ENCODE measurements around the gene SHOC2. TPM values are rescaled to one million over a fixed set of nuclear protein-coding genes. Genes with fewer than 3 reads are reported as not detected.

The SHOC2 gene
- total RNA-seq, 1 donor from 2014 or later: 38.7 TPM

DNA sequence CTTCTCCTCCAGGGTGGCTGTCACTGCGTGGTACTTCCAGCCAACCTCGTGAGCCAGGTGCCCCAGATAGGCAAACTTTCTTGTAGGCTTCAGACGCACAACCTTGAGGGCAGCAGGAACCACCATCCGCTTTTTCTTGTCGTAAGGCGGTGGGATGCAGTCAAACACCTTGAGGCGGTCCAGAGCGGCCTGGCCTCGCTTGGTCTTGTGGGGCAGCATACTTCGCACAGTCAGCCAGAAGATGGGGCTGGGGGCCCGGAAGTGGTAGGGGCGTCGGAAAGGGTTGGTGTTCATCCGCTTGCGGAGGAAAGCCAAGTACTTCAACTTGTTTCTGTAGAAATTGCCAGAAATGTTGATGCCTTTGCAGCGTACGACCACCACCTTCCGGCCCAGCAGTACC lies 17.4 kb downstream of the SHOC2 start:
- H3K27me3 Mint-ChIP-seq: no peaks in the 10 kb centered on the region
- H3K4me1 Mint-ChIP-seq (ENCODE audit: unreplicated experiment): no peaks in the 10 kb centered on the region
- H3K9me3 Mint-ChIP-seq: no peaks in the 10 kb centered on the region
- no peak overlapping the region for H3K4me3 Mint-ChIP-seq
- H3K36me3 Mint-ChIP-seq: peaks cover 15% of the 10 kb centered on the region
- TF ChIP-seq, protein P1, sequence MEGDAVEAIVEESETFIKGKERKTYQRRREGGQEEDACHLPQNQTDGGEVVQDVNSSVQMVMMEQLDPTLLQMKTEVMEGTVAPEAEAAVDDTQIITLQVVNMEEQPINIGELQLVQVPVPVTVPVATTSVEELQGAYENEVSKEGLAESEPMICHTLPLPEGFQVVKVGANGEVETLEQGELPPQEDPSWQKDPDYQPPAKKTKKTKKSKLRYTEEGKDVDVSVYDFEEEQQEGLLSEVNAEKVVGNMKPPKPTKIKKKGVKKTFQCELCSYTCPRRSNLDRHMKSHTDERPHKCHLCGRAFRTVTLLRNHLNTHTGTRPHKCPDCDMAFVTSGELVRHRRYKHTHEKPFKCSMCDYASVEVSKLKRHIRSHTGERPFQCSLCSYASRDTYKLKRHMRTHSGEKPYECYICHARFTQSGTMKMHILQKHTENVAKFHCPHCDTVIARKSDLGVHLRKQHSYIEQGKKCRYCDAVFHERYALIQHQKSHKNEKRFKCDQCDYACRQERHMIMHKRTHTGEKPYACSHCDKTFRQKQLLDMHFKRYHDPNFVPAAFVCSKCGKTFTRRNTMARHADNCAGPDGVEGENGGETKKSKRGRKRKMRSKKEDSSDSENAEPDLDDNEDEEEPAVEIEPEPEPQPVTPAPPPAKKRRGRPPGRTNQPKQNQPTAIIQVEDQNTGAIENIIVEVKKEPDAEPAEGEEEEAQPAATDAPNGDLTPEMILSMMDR (conservative IDR thresholded peaks at IDR 0.05): no peak
- no peak overlapping the region for H3K27ac Mint-ChIP-seq
- DNase-seq (ENCODE audit: extremely low spot score, unreplicated experiment): no peak

DNA sequence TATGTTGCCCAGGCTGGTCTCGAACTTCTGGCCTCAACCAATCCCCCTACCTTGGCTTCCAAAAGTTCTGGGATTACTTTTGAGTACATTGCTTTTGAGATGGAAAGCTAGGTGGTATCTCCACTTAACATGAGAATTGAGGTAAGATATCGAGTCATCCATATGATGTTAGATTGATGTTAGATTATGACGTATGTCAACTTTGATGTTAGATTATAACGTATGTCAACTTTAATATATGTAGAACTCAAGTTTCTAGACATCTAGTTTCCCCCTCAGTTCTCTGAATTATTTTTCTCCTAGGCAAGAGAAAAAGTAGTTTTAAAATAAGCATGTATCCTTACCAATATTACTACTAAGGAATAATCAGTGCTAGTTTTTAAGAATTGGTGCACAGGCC lies 20.0 kb downstream of the SHOC2 start:
- no peak overlapping the region for H3K27ac Mint-ChIP-seq
- H3K4me1 Mint-ChIP-seq (ENCODE audit: unreplicated experiment): no peaks in the 10 kb centered on the region
- TF ChIP-seq, protein P1 (conservative IDR thresholded peaks at IDR 0.05): no peak
- peaks cover 35% of the 10 kb centered on the region for H3K36me3 Mint-ChIP-seq
- H3K9me3 Mint-ChIP-seq: peaks cover 11% of the 10 kb centered on the region
- no peak for DNase-seq (ENCODE audit: extremely low spot score, unreplicated experiment)
- H3K27me3 Mint-ChIP-seq: no peaks in the 10 kb centered on the region
- no peak overlapping the region for H3K4me3 Mint-ChIP-seq

DNA sequence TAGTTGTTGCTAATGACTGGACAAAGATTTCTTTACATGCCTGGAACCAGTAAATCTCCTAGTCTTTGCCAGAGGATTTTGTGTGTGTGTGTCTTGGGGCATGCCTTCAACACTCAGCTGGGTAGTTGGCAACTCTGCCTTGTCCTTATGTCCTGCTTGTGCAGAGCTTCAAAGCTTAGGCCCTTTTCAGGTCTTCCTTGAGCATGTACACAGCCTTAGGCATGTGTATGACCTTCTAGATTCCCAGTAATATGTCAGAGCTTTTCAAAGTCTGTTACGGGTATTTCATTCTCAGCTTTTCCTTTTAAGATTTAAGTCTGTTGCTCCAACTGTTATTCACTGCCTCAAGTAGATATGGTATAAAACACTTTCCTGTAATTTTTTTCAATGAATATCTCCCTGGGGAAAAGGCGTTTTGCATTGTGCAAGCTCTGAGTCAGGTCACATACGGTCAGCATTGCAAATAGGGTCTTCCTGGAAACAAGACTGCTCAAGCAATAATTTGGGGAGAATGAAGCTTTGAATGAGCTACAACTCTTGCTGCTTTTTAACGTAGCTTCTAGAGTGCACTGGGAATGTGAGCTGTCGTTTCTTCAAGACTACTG lies 25.5 kb downstream of the SHOC2 start:
- no peak for DNase-seq (ENCODE audit: extremely low spot score, unreplicated experiment)
- TF ChIP-seq, protein P1 (conservative IDR thresholded peaks at IDR 0.05): no peak
- Mint-ChIP-seq H3K27me3 (no peaks in the 10 kb centered on the region), H3K4me3 (no peak overlapping the region), H3K4me1 (ENCODE audit: unreplicated experiment) (peaks cover 9% of the 10 kb centered on the region), H3K9me3 (peaks cover 21% of the 10 kb centered on the region), H3K27ac (no peak overlapping the region), H3K36me3 (peaks cover 57% of the 10 kb centered on the region)

DNA sequence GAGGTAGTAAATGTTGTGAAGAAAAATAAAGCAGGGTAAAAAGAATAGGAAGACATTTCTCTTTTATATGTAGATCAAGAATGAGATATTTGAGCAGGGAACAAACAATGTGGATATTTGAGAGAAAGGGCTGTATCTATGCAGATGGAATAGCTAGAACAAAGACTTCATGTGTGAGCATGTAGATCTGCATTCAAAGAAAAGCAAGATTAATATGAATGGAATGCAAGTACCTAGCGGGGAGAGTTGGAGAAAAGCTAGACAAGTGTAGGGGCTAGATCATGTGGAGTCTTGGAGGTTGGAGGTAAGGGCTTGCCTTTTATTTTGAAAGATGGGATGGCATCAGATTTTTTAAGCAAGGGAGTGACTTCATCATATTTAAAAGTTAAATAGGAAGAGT lies 27.1 kb downstream of the SHOC2 start:
- peaks cover 9% of the 10 kb centered on the region for H3K4me1 Mint-ChIP-seq (ENCODE audit: unreplicated experiment)
- H3K27ac Mint-ChIP-seq: no peak overlapping the region
- H3K36me3 Mint-ChIP-seq: peaks cover 63% of the 10 kb centered on the region
- H3K9me3 Mint-ChIP-seq: peaks cover 26% of the 10 kb centered on the region
- H3K27me3 Mint-ChIP-seq: no peaks in the 10 kb centered on the region
- H3K4me3 Mint-ChIP-seq: no peak overlapping the region
- TF ChIP-seq, protein P1 (conservative IDR thresholded peaks at IDR 0.05): no peak
- DNase-seq (ENCODE audit: extremely low spot score, unreplicated experiment): no peak

DNA sequence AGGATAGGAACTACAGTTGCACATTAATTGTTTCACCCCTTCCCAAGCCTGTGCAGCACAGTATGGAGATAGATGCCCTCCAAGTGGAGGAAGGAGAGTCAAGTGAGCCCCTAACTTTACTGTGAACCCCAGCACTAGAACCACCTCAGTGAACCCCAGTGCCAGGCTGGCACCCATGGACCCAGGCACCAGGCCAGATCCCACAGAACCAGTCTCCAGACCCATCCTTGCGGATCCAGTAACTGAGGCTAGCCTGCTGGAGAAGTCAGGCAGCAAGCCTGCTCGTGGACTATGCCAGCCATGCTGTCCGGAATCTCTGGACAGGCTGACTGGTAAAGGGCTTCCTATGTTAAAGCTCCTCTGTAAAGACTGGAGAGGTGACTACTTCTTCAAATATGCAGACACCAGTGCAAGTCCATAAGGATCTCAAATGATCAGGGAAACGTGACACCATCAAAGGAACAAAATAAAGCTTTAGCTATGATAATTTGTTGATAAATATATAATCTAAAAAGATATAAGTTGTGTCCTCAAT lies 27.7 kb downstream of the SHOC2 start:
- H3K27ac Mint-ChIP-seq: no peak overlapping the region
- H3K36me3 Mint-ChIP-seq: peaks cover 64% of the 10 kb centered on the region
- no peak overlapping the region for H3K4me3 Mint-ChIP-seq
- peaks cover 9% of the 10 kb centered on the region for H3K4me1 Mint-ChIP-seq (ENCODE audit: unreplicated experiment)
- DNase-seq (ENCODE audit: extremely low spot score, unreplicated experiment): no peak
- peaks cover 26% of the 10 kb centered on the region for H3K9me3 Mint-ChIP-seq
- no peaks in the 10 kb centered on the region for H3K27me3 Mint-ChIP-seq
- TF ChIP-seq, protein P1 (conservative IDR thresholded peaks at IDR 0.05): no peak
